ENCODE measurements around the gene MTARC2. TPM values are rescaled to one million over a fixed set of nuclear protein-coding genes. Genes with fewer than 3 reads are reported as not detected.

Gene MTARC2
- total and polyA plus RNA-seq, 8 donors: 7.3 to 83.4 (median 20.9) TPM

DNA sequence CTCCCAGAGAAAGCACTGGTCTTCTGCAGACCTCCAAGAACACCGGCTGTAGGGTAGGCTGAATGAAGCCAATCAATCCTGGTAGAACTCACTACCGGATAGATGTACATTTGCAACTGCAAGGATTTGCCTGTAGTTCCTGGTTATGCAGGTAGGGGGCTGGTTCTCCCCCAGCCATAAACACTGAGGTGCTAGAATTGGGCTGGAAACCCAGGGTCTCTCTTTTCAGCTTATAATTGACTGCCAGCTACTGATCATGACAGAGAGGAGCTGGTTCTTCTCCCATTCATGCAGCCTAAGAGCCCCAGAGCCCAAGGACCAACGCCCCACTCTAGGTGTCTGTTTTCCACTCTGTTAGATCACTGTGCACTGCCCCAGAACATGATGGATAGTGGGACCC lies 21.5 kb upstream of the MTARC2 start:
- H3K4me3 ChIP-seq: no peak overlapping the region
- H3K27ac ChIP-seq: no peak overlapping the region
- no peaks in the 10 kb centered on the region for H3K36me3 ChIP-seq
- TF ChIP-seq, protein P1, sequence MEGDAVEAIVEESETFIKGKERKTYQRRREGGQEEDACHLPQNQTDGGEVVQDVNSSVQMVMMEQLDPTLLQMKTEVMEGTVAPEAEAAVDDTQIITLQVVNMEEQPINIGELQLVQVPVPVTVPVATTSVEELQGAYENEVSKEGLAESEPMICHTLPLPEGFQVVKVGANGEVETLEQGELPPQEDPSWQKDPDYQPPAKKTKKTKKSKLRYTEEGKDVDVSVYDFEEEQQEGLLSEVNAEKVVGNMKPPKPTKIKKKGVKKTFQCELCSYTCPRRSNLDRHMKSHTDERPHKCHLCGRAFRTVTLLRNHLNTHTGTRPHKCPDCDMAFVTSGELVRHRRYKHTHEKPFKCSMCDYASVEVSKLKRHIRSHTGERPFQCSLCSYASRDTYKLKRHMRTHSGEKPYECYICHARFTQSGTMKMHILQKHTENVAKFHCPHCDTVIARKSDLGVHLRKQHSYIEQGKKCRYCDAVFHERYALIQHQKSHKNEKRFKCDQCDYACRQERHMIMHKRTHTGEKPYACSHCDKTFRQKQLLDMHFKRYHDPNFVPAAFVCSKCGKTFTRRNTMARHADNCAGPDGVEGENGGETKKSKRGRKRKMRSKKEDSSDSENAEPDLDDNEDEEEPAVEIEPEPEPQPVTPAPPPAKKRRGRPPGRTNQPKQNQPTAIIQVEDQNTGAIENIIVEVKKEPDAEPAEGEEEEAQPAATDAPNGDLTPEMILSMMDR (IDR thresholded peaks at IDR 0.05): no peak
- no peak for TF ChIP-seq POLR2AphosphoS5 (IDR thresholded peaks at IDR 0.05)
- no peak for DNase-seq
- H3K27me3 ChIP-seq: no peaks in the 10 kb centered on the region
- no peaks in the 10 kb centered on the region for H3K9me3 ChIP-seq
- H3K4me1 ChIP-seq: no peaks in the 10 kb centered on the region
- intact Hi-C loops (cut with DNase I; ENCODE audit: low total_unique reads): no loop called here
- WGBS, 5 donors: 69 to 85% (median 79%) methylated on average over 3 of the region's 3 CpGs

- Histone ChIP-seq H3K27ac (no peak overlapping the region), H3K36me3 (no peaks in the 10 kb centered on the region), H3K4me1 (peaks cover 2 to 7% (median 5%) of the 10 kb centered on the region in 4 donors), H3K27me3 (no peaks in the 10 kb centered on the region), H3K4me3 (no peak overlapping the region), H3K9me3 (no peaks in the 10 kb centered on the region)
- WGBS, 5 donors: 78 to 95% (median 86%) methylated on average over 1 of the region's 1 CpG
- no peak for DNase-seq
- intact Hi-C loops (cut with DNase I; ENCODE audit: low total_unique reads): no loop called here
- TF ChIP-seq POLR2AphosphoS5 (IDR thresholded peaks at IDR 0.05): no peak
- TF ChIP-seq, protein P1 (IDR thresholded peaks at IDR 0.05): no peak
- no peak for TF ChIP-seq POLR2A (IDR thresholded peaks at IDR 0.05)
- no peak for TF ChIP-seq EP300 (IDR thresholded peaks at IDR 0.05)
Observed at GRCh38 chr1:220727519-220727918, 20.6 kb upstream of the MTARC2 start.

DNA sequence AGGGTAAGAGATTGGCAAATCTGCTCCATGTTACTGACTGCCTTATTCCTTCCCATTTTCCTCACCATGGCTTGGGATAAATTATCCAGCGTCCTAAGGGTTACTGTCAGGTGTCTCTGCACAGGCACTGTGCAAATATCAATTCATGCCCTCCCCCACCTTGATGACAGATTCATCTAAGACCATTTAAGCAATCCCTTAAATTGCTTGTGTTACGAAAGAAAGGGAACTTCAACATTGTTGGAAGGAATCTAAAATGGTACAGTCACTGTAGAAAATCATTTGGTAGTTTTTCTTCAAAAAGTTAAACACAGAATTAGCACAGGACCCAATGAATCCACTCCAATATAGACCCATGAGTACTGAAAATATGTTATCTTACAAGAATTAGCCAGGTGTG lies 17.6 kb upstream of the MTARC2 start:
- Histone ChIP-seq H3K27ac (no peak overlapping the region), H3K4me3 (no peak overlapping the region), H3K36me3 (no peaks in the 10 kb centered on the region), H3K27me3 (no peaks in the 10 kb centered on the region), H3K4me1 (peaks cover 13 to 30% (median 21%) of the 10 kb centered on the region in 4 donors), H3K9me3 (no peaks in the 10 kb centered on the region)
- TF ChIP-seq EP300 (IDR thresholded peaks at IDR 0.05): no peak
- TF ChIP-seq, protein P1 (IDR thresholded peaks at IDR 0.05): no peak
- TF ChIP-seq POLR2AphosphoS5 (IDR thresholded peaks at IDR 0.05): no peak
- no peak for DNase-seq
- intact Hi-C loops (cut with DNase I; ENCODE audit: low total_unique reads): loop anchor here (10.0 kb wide), 1 partner anchor 46 kb away; no protein-coding TSS in a partner anchor
- WGBS, 5 donors: 82 to 98% (median 86%) methylated on average over 2 of the region's 2 CpGs

- WGBS, 5 donors: 19 to 50% (median 25%) methylated on average over 3 of the region's 3 CpGs
- intact Hi-C loops (cut with DNase I; ENCODE audit: low total_unique reads): loop anchor here (10.0 kb wide), 1 partner anchor 47 kb away; no protein-coding TSS in a partner anchor
- Histone ChIP-seq H3K4me1 (peaks cover 13 to 30% (median 21%) of the 10 kb centered on the region in 4 donors), H3K9me3 (no peaks in the 10 kb centered on the region), H3K4me3 (peak overlapping the region in 1 of 4 donors; percentile 6), H3K27ac (peak overlapping the region; percentile 46 to 87 (median 78)), H3K36me3 (no peaks in the 10 kb centered on the region), H3K27me3 (no peaks in the 10 kb centered on the region)
- TF ChIP-seq EP300 (IDR thresholded peaks at IDR 0.05) (no peak), POLR2AphosphoS5 (IDR thresholded peaks at IDR 0.05) (no peak)
- peak in 1 of 2 donors; percentile 27 for DNase-seq
Observed at GRCh38 chr1:220732137-220732536, 16.0 kb upstream of the MTARC2 start.

GRCh38 chr1:220732621-220733020 lies 15.5 kb upstream of the MTARC2 start:
- intact Hi-C loops (cut with DNase I; ENCODE audit: low total_unique reads): loop anchor here (10.0 kb wide), 1 partner anchor 48 kb away; no protein-coding TSS in a partner anchor
- Histone ChIP-seq H3K27me3 (no peaks in the 10 kb centered on the region), H3K27ac (peak overlapping the region; percentile 46 to 87 (median 78)), H3K4me1 (peaks cover 13 to 30% (median 21%) of the 10 kb centered on the region in 4 donors), H3K4me3 (peak overlapping the region in 3 of 4 donors; percentile 5 to 23 (median 6)), H3K36me3 (no peaks in the 10 kb centered on the region), H3K9me3 (no peaks in the 10 kb centered on the region)
- WGBS, 5 donors: 40 to 69% (median 55%) methylated on average over 7 of the region's 7 CpGs
- no peak for TF ChIP-seq POLR2A (IDR thresholded peaks at IDR 0.05)
- no peak for TF ChIP-seq POLR2AphosphoS5 (IDR thresholded peaks at IDR 0.05)
- TF ChIP-seq, protein P1 (IDR thresholded peaks at IDR 0.05): no peak
- TF ChIP-seq EP300 (IDR thresholded peaks at IDR 0.05): no peak
- DNase-seq: peak in 1 of 2 donors; percentile 48

Data from stomach (tissue), 9 donors.